Measurements from ENCODE around the gene MAGEE1.

Gene MAGEE1

GRCh38 chrX:76454456-76454927 lies 27.0 kb downstream of the MAGEE1 start:
- no peaks in the 10 kb centered on the region for H3K36me3 ChIP-seq (ENCODE audit: insufficient read depth, low read length)
- H3K27me3 ChIP-seq (ENCODE audit: insufficient read depth, low read length, poor library complexity, severe bottlenecking) = no peaks in the 10 kb centered on the region
- H3K4me2 ChIP-seq (ENCODE audit: low read depth, low read length, poor library complexity, severe bottlenecking) = no peak overlapping the region
- no peak overlapping the region for H3K4me3 ChIP-seq (ENCODE audit: low read length, poor library complexity, severe bottlenecking)
- no peak overlapping the region for H2AFZ ChIP-seq (ENCODE audit: low read length)
- H3K9me3 ChIP-seq (ENCODE audit: insufficient read depth, low read depth, low read length) = no peaks in the 10 kb centered on the region
- no peak overlapping the region for H3K9ac ChIP-seq (ENCODE audit: low read depth, low read length, poor library complexity, severe bottlenecking)
- no peaks in the 10 kb centered on the region for H3K9me2 ChIP-seq (replicated peaks; ENCODE audit: low read depth, low read length)
- TF ChIP-seq EZH2phosphoT487 (IDR thresholded peaks at IDR 0.05; ENCODE audit: borderline replicate concordance) (no peak), CTCF (conservative IDR thresholded peaks at IDR 0.05; ENCODE audit: low read length) (peak; percentile 60)
- no peaks in the 10 kb centered on the region for H3K79me2 ChIP-seq (ENCODE audit: insufficient read depth, low read length)
- H3F3A ChIP-seq (ENCODE audit: low read depth) = no peaks in the 10 kb centered on the region
- H3K4me1 ChIP-seq (ENCODE audit: insufficient read depth, low read length, poor library complexity, severe bottlenecking) = no peaks in the 10 kb centered on the region
- no peaks in the 10 kb centered on the region for H4K20me1 ChIP-seq (ENCODE audit: insufficient read depth, low read length, poor library complexity, severe bottlenecking)

DNA sequence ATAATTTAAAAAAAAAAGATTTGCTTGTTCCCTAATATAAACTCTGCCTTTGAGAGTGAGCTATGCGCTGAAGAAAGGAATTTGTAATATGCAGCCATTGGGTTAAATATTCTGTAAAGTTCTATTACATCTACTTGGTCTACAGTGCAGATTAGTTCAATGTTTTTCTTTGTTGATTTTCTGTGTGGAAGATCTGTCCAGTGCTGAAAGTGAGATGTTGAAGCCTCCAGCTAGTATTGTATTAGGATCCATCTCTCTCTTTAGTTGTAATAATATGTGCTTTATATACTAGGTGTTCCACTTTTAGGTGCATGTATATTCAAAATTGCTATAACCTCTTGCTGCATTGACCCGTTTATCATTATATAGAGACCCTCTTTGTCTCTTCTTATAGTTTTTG lies 49.8 kb downstream of the MAGEE1 start:
- no peaks in the 10 kb centered on the region for H3F3A ChIP-seq (ENCODE audit: low read depth)
- no peaks in the 10 kb centered on the region for H4K20me1 ChIP-seq (ENCODE audit: insufficient read depth, low read length, poor library complexity, severe bottlenecking)
- H3K4me1 ChIP-seq (ENCODE audit: insufficient read depth, low read length, poor library complexity, severe bottlenecking) = no peaks in the 10 kb centered on the region
- no peaks in the 10 kb centered on the region for H3K79me2 ChIP-seq (ENCODE audit: insufficient read depth, low read length)
- TF ChIP-seq EZH2phosphoT487 (IDR thresholded peaks at IDR 0.05; ENCODE audit: borderline replicate concordance) (no peak), CTCF (conservative IDR thresholded peaks at IDR 0.05; ENCODE audit: low read length) (no peak)
- no peaks in the 10 kb centered on the region for H3K9me3 ChIP-seq (ENCODE audit: insufficient read depth, low read depth, low read length)
- H2AFZ ChIP-seq (ENCODE audit: low read length) = no peak overlapping the region
- no peaks in the 10 kb centered on the region for H3K9me2 ChIP-seq (replicated peaks; ENCODE audit: low read depth, low read length)
- no peak overlapping the region for H3K4me3 ChIP-seq (ENCODE audit: low read length, poor library complexity, severe bottlenecking)
- no peaks in the 10 kb centered on the region for H3K36me3 ChIP-seq (ENCODE audit: insufficient read depth, low read length)
- no peak overlapping the region for H3K4me2 ChIP-seq (ENCODE audit: low read depth, low read length, poor library complexity, severe bottlenecking)
- H3K27me3 ChIP-seq (ENCODE audit: insufficient read depth, low read length, poor library complexity, severe bottlenecking) = no peaks in the 10 kb centered on the region
- H3K9ac ChIP-seq (ENCODE audit: low read depth, low read length, poor library complexity, severe bottlenecking) = no peak overlapping the region

Data from Loucy (cell line).